DMS 273 treated with DMSO at 0.1 percent for 48 hours (cell line): Measurements from ENCODE around the gene PPP1CA.
A peak's percentile ranks its signal among the peaks of the same experiment; 100 is the strongest.
"Not testable (repeated sequence)": the region's sequence is repeated elsewhere in the genome, so short reads cannot be mapped to it uniquely, and the experiment has no call there.

Experiments used
- DNase-seq: peaks from one replicate; lab custom pipeline; 2025; lab: John Stamatoyannopoulos, UW

Gene PPP1CA

GRCh38 chr11:67434395-67434881 is 32.8 kb upstream of the PPP1CA start:
- no peak for DNase-seq

GRCh38 chr11:67433536-67434394 is 32.1 kb upstream of the PPP1CA start:
- DNase-seq: no peak

GRCh38 chr11:67432655-67433349 is 31.1 kb upstream of the PPP1CA start:
- DNase-seq: no peak

- DNase-seq: no peak
These were observed 29.9 kb upstream of the PPP1CA start for GRCh38 chr11:67431346-67432249.

- DNase-seq: no peak
These were observed 28.1 kb upstream of the PPP1CA start for GRCh38 chr11:67429722-67430121.

GRCh38 chr11:67429038-67429668 is 27.5 kb upstream of the PPP1CA start:
- no peak for DNase-seq

- peak; percentile 76 for DNase-seq
These were observed 26.7 kb upstream of the PPP1CA start, which contains the start of gene RPS6KB2 for GRCh38 chr11:67428052-67429001. Gene RPS6KB2 (plus strand): TSS chr11:67428494. CDS start chr11:67428546, 52 bp downstream.

GRCh38 chr11:67427364-67427859 is 25.8 kb upstream of the PPP1CA start:
- not testable (repeated sequence) for DNase-seq

GRCh38 chr11:67423891-67424613 is 22.4 kb upstream of the PPP1CA start:
- DNase-seq: no peak

- DNase-seq: no peak
These were observed 21.8 kb upstream of the PPP1CA start for GRCh38 chr11:67423466-67423865.

- no peak for DNase-seq
These were observed 21.2 kb upstream of the PPP1CA start for GRCh38 chr11:67422891-67423290.

GRCh38 chr11:67421430-67422031 is 19.9 kb upstream of the PPP1CA start:
- no peak for DNase-seq

GRCh38 chr11:67420646-67421429 is 19.2 kb upstream of the PPP1CA start:
- DNase-seq: peak; percentile 48

GRCh38 chr11:67420147-67420645 is 18.5 kb upstream of the PPP1CA start:
- DNase-seq: no peak

- no peak for DNase-seq
These were observed 17.8 kb upstream of the PPP1CA start for GRCh38 chr11:67419325-67420049.

GRCh38 chr11:67418476-67419281 is 17.0 kb upstream of the PPP1CA start:
- no peak for DNase-seq
